Measurements from ENCODE around the gene MOB3B.

Gene MOB3B

GRCh38 chr9:27355166-27355565 is 174.4 kb downstream of the MOB3B start:
- in situ Hi-C loops (cut with HindIII; ENCODE audit: low sequenced_read_pairs): no loop called here
- TF ChIP-seq CTCF (IDR thresholded peaks at IDR 0.05; ENCODE audit: low read depth, low read length): no peak
- no peak overlapping the region for H3K4me3 ChIP-seq (ENCODE audit: low read depth, low read length)
- no peak for DNase-seq (ENCODE audit: low read depth, low spot score)

GRCh38 chr9:27353474-27354229 is 176.0 kb downstream of the MOB3B start:
- H3K4me3 ChIP-seq (ENCODE audit: low read depth, low read length): no peak overlapping the region
- no peak for DNase-seq (ENCODE audit: low read depth, low spot score)
- no peak for TF ChIP-seq CTCF (IDR thresholded peaks at IDR 0.05; ENCODE audit: low read depth, low read length)
- in situ Hi-C loops (cut with HindIII; ENCODE audit: low sequenced_read_pairs): no loop called here

DNA sequence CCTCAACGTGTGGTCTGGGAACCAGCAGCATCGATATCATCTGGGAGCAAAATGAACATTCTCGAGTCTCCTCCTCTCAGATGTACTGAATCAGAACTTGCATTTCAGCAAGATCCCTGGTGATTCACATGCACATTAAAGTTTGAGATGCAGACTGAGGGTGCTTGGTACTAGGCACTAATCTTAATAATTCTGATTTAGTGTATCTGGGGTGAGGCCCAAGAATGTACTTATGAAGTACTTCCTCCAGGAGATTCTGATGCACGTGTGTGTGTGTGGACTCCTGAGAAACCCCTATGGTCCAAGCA is 176.5 kb downstream of the MOB3B start:
- no peak for DNase-seq (ENCODE audit: low read depth, low spot score)
- no peak for TF ChIP-seq CTCF (IDR thresholded peaks at IDR 0.05; ENCODE audit: low read depth, low read length)
- no peak overlapping the region for H3K4me3 ChIP-seq (ENCODE audit: low read depth, low read length)
- in situ Hi-C loops (cut with HindIII; ENCODE audit: low sequenced_read_pairs): no loop called here

DNA sequence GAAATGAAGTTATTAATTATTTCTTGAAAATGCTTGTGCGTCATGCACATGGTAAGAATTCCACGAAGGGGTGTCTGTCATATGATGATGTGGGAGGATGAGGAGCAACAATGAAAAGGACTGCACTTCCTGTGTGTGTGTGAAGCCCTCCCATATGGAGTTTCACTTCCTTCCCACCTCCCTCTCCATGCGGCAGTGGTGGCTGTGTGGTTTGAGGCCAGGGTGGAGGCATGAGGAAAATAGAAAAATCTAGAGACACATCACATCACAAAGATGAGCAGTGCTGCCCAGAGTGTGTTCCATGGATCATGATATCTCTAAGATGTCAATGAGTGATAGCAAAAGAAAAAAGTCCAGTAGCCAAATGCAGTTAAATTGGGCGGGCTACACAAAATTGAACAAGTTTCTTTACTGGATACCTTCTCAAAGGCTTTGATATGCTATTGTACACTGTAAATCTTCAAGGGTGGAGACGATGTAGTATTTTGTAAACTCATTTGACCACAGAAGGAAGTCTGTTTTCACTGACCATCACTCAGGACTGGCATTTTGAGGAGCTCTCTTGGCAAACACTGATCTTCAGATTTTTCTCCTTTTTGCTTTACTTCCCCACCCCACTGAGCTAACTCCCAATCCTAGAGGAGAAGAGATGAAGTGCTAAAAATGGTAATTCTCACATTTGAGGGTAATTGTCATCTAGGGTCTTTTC is 177.0 kb downstream of the MOB3B start:
- no peak overlapping the region for H3K4me3 ChIP-seq (ENCODE audit: low read depth, low read length)
- in situ Hi-C loops (cut with HindIII; ENCODE audit: low sequenced_read_pairs): no loop called here
- no peak for DNase-seq (ENCODE audit: low read depth, low spot score)
- TF ChIP-seq CTCF (IDR thresholded peaks at IDR 0.05; ENCODE audit: low read depth, low read length): no peak

DNA sequence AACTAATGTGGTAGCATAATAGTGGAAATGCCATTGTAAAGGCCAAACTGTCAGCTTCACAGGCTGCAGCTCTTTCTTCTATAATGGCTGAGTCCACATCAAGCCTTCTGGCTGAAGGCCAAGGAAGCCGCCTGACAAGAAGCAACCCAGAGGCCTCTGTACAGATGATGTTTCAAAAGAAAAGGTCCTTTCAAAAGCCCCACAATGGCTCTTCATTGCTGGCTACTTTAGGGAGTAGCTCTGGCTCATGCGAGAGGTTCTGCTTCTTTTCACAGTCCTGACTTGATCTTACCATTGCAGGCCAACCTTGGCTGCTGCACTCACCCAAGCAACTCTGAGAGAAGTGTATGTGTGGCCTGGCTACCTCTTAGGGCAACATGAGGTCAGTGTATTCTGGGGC is 178.2 kb downstream of the MOB3B start:
- no peak for DNase-seq (ENCODE audit: low read depth, low spot score)
- TF ChIP-seq CTCF (IDR thresholded peaks at IDR 0.05; ENCODE audit: low read depth, low read length): no peak
- in situ Hi-C loops (cut with HindIII; ENCODE audit: low sequenced_read_pairs): no loop called here
- no peak overlapping the region for H3K4me3 ChIP-seq (ENCODE audit: low read depth, low read length)

GRCh38 chr9:27350382-27350976 is 179.1 kb downstream of the MOB3B start:
- no peak overlapping the region for H3K4me3 ChIP-seq (ENCODE audit: low read depth, low read length)
- DNase-seq (ENCODE audit: low read depth, low spot score): no peak
- TF ChIP-seq CTCF (IDR thresholded peaks at IDR 0.05; ENCODE audit: low read depth, low read length): no peak
- in situ Hi-C loops (cut with HindIII; ENCODE audit: low sequenced_read_pairs): no loop called here
